A673 (cell line): ENCODE measurements around the gene PRM2. TPM values are rescaled to one million over a fixed set of nuclear protein-coding genes. Genes with fewer than 3 reads are reported as not detected.

ENCODE experiments used
- BruUV-seq: library from RNA; stranded (reverse); fragments of 400-500 nt; replicated peaks from 2 replicates; lab custom pipeline; 2021; lab: Mats Ljungman, UMichigan
- CTCF ChIA-PET: fragments of 300-600 bp; sonication (Branson Sonifier 250); formaldehyde crosslinking; loops from one replicate; lab custom pipeline; 2022; ENCODE audit warnings: antibody characterized with exemption; lab: Charles Lee
- POLR2A ChIA-PET: fragments of 300-600 bp; sonication (Branson Sonifier 250); formaldehyde crosslinking; loops from one replicate; lab custom pipeline; 2022; ENCODE audit warnings: antibody characterized with exemption; ENCODE audit not compliant: low non-redundant PET; lab: Charles Lee
- DNase-seq: peaks from one replicate; pipeline ENCODE4 v3.0.0-alpha.2; 2015; ENCODE audit warnings: low spot score
- H3K27ac ChIP-seq: fragments of 200-600 bp; sonication (generic); 2 replicates; pipeline ENCODE4 v1.5.1; 2016; ENCODE audit warnings: mixed run types, low read depth, mild to moderate bottlenecking, mixed read lengths, antibody characterized with exemption, low read length; ENCODE audit not compliant: poor library complexity, severe bottlenecking
- H3K27me3 ChIP-seq: fragments of 200-600 bp; sonication (generic); replicated peaks from 2 replicates; pipeline ENCODE4 v1.6.1; 2017; ENCODE audit warnings: mixed run types, low read depth, mild to moderate bottlenecking, mixed read lengths, antibody characterized with exemption, low read length; ENCODE audit not compliant: insufficient read depth, poor library complexity
- H3K36me3 ChIP-seq: fragments of 200-600 bp; sonication (generic); 2 replicates; pipeline ENCODE4 v1.6.1; 2016; ENCODE audit warnings: mixed run types, mild to moderate bottlenecking, mixed read lengths, antibody characterized with exemption, low read length; ENCODE audit not compliant: insufficient read depth, poor library complexity, severe bottlenecking
- H3K4me1 ChIP-seq: fragments of 200-600 bp; sonication (generic); 2 replicates; pipeline ENCODE4 v1.6.1; 2017; ENCODE audit warnings: mixed run types, mild to moderate bottlenecking, mixed read lengths, antibody characterized with exemption, low read length; ENCODE audit not compliant: insufficient read depth, poor library complexity, severe bottlenecking
- H3K4me3 ChIP-seq: fragments of 200-600 bp; sonication (generic); 2 replicates; pipeline ENCODE4 v1.5.1; 2016; ENCODE audit warnings: low read depth, mixed run types, mild to moderate bottlenecking, mixed read lengths, low read length; ENCODE audit not compliant: poor library complexity, severe bottlenecking
- H3K9me3 ChIP-seq: fragments of 200-600 bp; sonication (generic); 2 replicates; pipeline ENCODE4 v1.6.1; 2016; ENCODE audit warnings: mixed run types, low read depth, mild to moderate bottlenecking, mixed read lengths, antibody characterized with exemption, low read length; ENCODE audit not compliant: poor library complexity, severe bottlenecking
- EZH2 ChIP-seq: fragments of 200-600 bp; sonication (generic); IDR thresholded peaks from 2 replicates; pipeline ENCODE4 v1.6.1; 2017; ENCODE audit warnings: borderline replicate concordance, low read depth, mild to moderate bottlenecking, mixed read lengths, antibody characterized with exemption, low read length; ENCODE audit not compliant: poor library complexity, severe bottlenecking
- intact Hi-C: fragments of 100-400 bp; cut with micrococcal nuclease; formaldehyde crosslinking; loops from one replicate; pipeline ENCODE4 v1.10.0; 2022; ENCODE audit not compliant: unreplicated experiment
- total RNA-seq: library from RNA; stranded (reverse); gene quantifications from 2 replicates; pipeline ENCODE4 v1.2.3, GENCODE V29; 2021
- TF ChIP-seq, protein P1 (sequence below): fragments of 300-800, 200-600 bp; sonication (generic); conservative IDR thresholded peaks from 2 replicates; pipeline ENCODE4 v1.5.1; 2017; ENCODE audit warnings: low read depth, mild to moderate bottlenecking, antibody characterized with exemption, low read length, moderate library complexity, mixed read lengths

PRM2 gene
- total RNA-seq, 1 experiment from 2014 or later = not detected

DNA sequence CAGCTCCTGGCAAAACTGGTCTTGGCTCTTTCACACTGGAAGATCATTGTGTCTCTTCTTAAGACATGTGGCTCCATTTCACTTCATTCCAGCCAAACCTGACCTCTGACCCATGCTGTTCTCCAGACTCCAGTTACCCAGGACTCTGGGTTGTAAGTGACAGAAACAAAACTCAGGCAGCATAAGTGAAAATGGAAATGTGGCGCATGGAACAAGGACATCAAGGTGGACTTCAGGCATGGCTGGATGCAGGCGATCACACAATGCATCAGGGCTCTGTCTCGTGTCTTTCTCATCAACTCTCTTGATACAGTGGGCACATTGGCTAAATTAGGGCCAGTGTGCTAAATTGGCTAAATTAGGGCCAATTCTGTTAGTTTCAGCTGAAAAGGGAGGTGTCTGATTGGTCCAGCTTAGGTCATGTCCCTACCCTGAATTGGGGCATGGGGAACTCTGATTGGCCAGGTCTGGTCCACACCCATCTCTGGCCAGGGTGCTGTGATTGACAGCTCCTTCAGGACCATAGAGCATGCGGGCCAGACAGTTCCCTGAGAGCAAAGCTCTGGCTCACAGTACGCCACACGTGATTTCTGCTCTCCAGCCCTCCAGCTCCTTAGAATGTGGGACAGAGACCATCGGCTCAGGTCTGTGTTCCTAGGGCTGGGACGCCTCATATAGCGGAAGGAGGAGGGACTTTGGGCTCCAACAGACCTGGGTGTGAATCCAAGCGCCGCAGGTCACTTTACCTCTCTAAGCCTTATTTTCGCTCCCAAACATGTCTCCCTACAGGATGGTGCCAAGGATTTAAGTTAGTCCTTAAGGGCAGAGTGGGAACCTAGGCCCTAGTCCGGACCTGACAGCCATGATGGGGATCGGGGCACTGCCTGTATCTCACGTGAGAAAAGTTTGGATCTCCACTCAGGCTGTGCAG, 37.7 kb downstream of the PRM2 start:
- BruUV-seq = no TSS peak
- DNase-seq = no peak
- no peaks in the 10 kb centered on the region for H3K9me3 ChIP-seq
- intact Hi-C loops = no loop called here
- H3K36me3 ChIP-seq = no peaks in the 10 kb centered on the region
- TF ChIP-seq EZH2 = no peak
- TF ChIP-seq, protein P1, sequence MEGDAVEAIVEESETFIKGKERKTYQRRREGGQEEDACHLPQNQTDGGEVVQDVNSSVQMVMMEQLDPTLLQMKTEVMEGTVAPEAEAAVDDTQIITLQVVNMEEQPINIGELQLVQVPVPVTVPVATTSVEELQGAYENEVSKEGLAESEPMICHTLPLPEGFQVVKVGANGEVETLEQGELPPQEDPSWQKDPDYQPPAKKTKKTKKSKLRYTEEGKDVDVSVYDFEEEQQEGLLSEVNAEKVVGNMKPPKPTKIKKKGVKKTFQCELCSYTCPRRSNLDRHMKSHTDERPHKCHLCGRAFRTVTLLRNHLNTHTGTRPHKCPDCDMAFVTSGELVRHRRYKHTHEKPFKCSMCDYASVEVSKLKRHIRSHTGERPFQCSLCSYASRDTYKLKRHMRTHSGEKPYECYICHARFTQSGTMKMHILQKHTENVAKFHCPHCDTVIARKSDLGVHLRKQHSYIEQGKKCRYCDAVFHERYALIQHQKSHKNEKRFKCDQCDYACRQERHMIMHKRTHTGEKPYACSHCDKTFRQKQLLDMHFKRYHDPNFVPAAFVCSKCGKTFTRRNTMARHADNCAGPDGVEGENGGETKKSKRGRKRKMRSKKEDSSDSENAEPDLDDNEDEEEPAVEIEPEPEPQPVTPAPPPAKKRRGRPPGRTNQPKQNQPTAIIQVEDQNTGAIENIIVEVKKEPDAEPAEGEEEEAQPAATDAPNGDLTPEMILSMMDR = no peak
- CTCF ChIA-PET = no interaction called here
- H3K27ac ChIP-seq = no peak overlapping the region
- H3K27me3 ChIP-seq = no peaks in the 10 kb centered on the region
- H3K4me1 ChIP-seq = no peaks in the 10 kb centered on the region
- POLR2A ChIA-PET = no interaction called here
- H3K4me3 ChIP-seq = no peak overlapping the region

DNA sequence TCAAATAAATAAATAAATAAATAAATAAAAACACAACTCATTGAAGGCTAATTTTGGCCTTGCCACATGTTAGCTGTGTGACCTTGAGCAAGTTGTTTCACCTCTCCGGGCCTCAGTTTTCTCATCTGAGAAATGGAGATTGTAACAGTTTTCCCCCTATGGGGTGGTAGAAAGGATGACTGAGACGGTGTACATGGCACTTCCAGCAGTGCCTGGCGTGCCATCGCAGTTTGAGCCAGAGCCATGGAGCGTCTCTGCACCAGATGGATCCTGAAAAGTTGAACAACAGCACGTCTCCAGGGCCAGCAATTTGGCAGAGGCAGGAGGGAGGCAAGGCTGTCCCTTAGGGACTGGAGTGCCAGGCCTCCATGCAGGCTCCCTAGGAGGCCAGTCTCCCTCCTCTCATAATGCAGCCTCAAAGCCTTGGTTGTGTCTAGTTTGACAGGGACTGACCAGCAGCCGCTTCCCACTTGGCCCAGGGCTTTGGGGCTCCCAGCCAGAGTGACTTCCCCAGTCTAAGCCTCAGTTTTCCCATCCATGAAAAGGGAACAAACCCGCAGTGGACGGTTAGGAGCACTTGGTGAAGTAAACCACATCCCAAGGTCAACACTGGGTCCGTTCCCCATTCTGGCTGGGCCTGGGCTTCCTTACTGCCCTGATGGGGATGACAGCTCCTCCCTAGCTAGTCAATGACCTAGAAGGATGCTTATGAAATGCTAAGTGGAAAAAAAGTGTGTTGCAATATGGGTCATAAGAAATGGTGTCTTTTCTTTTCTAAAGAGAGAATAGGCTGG, 39.6 kb downstream of the PRM2 start:
- no peak for DNase-seq
- no peak overlapping the region for H3K27ac ChIP-seq
- no peaks in the 10 kb centered on the region for H3K36me3 ChIP-seq
- no peaks in the 10 kb centered on the region for H3K9me3 ChIP-seq
- no peaks in the 10 kb centered on the region for H3K4me1 ChIP-seq
- CTCF ChIA-PET = no interaction called here
- no peak for TF ChIP-seq EZH2
- TF ChIP-seq, protein P1 = no peak
- H3K27me3 ChIP-seq = no peaks in the 10 kb centered on the region
- no TSS peak for BruUV-seq
- POLR2A ChIA-PET = no interaction called here
- no peak overlapping the region for H3K4me3 ChIP-seq
- intact Hi-C loops = no loop called here

DNA sequence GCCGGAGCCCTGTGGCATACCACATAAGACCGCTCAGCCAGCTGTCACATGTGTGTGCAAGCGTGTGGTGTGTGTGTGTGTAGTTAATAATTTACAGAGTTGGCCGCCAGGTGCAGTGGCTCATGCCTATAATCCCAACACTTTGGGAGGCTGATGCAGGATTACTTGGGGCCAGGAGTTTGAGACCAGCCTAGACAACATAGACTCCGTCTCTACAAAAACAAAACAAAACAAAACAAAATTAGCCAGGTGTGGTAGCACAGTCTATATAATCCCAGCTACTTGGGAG, 40.6 kb downstream of the PRM2 start:
- no TSS peak for BruUV-seq
- CTCF ChIA-PET = no interaction called here
- no peak for DNase-seq

More for the DNA sequence above, 40.6 kb downstream of the PRM2 start:
- intact Hi-C loops = no loop called here
- TF ChIP-seq, protein P1 = no peak
- TF ChIP-seq EZH2 = no peak
- no peaks in the 10 kb centered on the region for H3K27me3 ChIP-seq
- no peaks in the 10 kb centered on the region for H3K9me3 ChIP-seq
- H3K36me3 ChIP-seq = no peaks in the 10 kb centered on the region
- no peak overlapping the region for H3K4me3 ChIP-seq
- no peaks in the 10 kb centered on the region for H3K4me1 ChIP-seq
- H3K27ac ChIP-seq = no peak overlapping the region
- POLR2A ChIA-PET = no interaction called here
